ENCODE results near the gene PLCB3. TPM values are rescaled to one million over a fixed set of nuclear protein-coding genes. Genes with fewer than 3 reads are reported as not detected.

The PLCB3 gene
- total and polyA plus RNA-seq, 2 donors (not counting 1 experiment from before 2014, with no cell fraction given), result 17.2 to 37.2 TPM

- Histone ChIP-seq H3K27ac (ENCODE audit: insufficient read depth, low read length) (no peak overlapping the region), H3K36me3 (ENCODE audit: control insufficient read depth, insufficient read depth, low read length) (peaks cover 4% of the 10 kb centered on the region), H3K4me2 (ENCODE audit: extremely low read depth, insufficient read depth, low read length) (no peak overlapping the region), H3K4me1 (ENCODE audit: control insufficient read depth, extremely low read depth, insufficient read depth, low read length) (peaks cover 2% of the 10 kb centered on the region), H3K79me2 (ENCODE audit: control insufficient read depth, insufficient read depth, low read length) (peaks cover 2% of the 10 kb centered on the region), H2AFZ (ENCODE audit: low read length) (no peak overlapping the region), H3K27me3 (ENCODE audit: control insufficient read depth, insufficient read depth, low read length) (no peaks in the 10 kb centered on the region), H3K9ac (ENCODE audit: insufficient read depth, low read length) (no peak overlapping the region), H3K9me3 (ENCODE audit: control insufficient read depth, insufficient read depth, low read depth, low read length) (no peaks in the 10 kb centered on the region), H4K20me1 (ENCODE audit: control insufficient read depth, extremely low read depth, insufficient read depth, low read length) (no peaks in the 10 kb centered on the region), H3K4me3 (replicated peaks in 1 of 4; ENCODE audit: control extremely low read depth in 1 of 4, insufficient read depth in 1 of 4, low read depth in 3 of 4, low read length in 4 of 4) (no peak overlapping the region)
- DNase-seq (ENCODE audit: low read depth in 2 of 2), result peak in 1 of 2 donors; percentile 55
- no peak for TF ChIP-seq EZH2 (IDR thresholded peaks at IDR 0.05; ENCODE audit: low read length, missing control alignments)
- no peak for TF ChIP-seq CTCF (conservative IDR thresholded peaks at IDR 0.05 in 1 of 2, IDR thresholded peaks at IDR 0.05 in 1 of 2; ENCODE audit: low read depth in 1 of 2, low read length in 2 of 2)
Observed at GRCh38 chr11:64276653-64277431, 25.5 kb downstream of the PLCB3 start.

DNA sequence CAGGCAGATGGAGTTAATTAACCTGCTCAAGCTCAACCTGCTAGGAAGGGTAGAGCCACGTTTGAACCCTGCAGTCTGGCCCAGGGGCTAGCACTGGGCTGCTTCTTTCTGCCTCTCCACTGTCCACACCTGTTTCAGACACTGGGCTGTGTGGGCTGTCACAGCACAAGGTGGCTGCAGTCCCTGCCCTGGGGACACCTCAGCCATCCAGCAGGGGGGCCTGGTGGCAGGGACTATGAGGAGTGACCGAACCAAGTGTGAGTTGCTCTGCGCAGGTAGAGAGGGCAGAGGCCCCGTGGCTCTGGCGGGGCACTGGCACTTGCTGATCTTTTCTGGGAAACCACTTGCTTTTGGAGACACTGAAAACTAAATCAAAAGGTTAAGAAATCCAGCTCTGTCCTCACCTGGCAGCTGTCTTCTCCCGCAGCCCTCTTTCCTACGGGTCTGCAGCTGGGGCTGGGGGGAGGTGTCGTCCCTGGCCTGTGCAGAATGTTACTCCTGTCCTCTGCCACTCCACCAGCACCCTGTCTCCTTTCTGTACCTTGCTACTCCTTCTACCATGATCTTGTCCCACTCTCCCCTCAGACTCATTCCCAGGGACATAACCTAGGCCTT is 27.4 kb downstream of the PLCB3 start:
- no peaks in the 10 kb centered on the region for H4K20me1 ChIP-seq (ENCODE audit: control insufficient read depth, extremely low read depth, insufficient read depth, low read length)
- TF ChIP-seq EZH2 (IDR thresholded peaks at IDR 0.05; ENCODE audit: low read length, missing control alignments) (no peak), CTCF (conservative IDR thresholded peaks at IDR 0.05 in 1 of 2, IDR thresholded peaks at IDR 0.05 in 1 of 2; ENCODE audit: low read depth in 1 of 2, low read length in 2 of 2) (no peak)

GRCh38 chr11:64281957-64282770 is 30.8 kb downstream of the PLCB3 start:
- no peak overlapping the region for H3K9ac ChIP-seq (ENCODE audit: insufficient read depth, low read length)
- no peaks in the 10 kb centered on the region for H3K9me3 ChIP-seq (ENCODE audit: control insufficient read depth, insufficient read depth, low read depth, low read length)
- no peak for DNase-seq (ENCODE audit: low read depth in 2 of 2)
- peaks cover 7% of the 10 kb centered on the region for H3K4me1 ChIP-seq (ENCODE audit: control insufficient read depth, extremely low read depth, insufficient read depth, low read length)
- peaks cover 4% of the 10 kb centered on the region for H3K79me2 ChIP-seq (ENCODE audit: control insufficient read depth, insufficient read depth, low read length)
- no peaks in the 10 kb centered on the region for H3K27me3 ChIP-seq (ENCODE audit: control insufficient read depth, insufficient read depth, low read length)
- H3K27ac ChIP-seq (ENCODE audit: insufficient read depth, low read length), result no peak overlapping the region
- H4K20me1 ChIP-seq (ENCODE audit: control insufficient read depth, extremely low read depth, insufficient read depth, low read length), result no peaks in the 10 kb centered on the region
- TF ChIP-seq EZH2 (IDR thresholded peaks at IDR 0.05; ENCODE audit: low read length, missing control alignments), result no peak
- TF ChIP-seq CTCF (conservative IDR thresholded peaks at IDR 0.05 in 1 of 2, IDR thresholded peaks at IDR 0.05 in 1 of 2; ENCODE audit: low read depth in 1 of 2, low read length in 2 of 2), result no peak
- H2AFZ ChIP-seq (ENCODE audit: low read length), result no peak overlapping the region
- no peak overlapping the region for H3K4me3 ChIP-seq (replicated peaks in 1 of 4; ENCODE audit: control extremely low read depth in 1 of 4, insufficient read depth in 1 of 4, low read depth in 3 of 4, low read length in 4 of 4)
- H3K4me2 ChIP-seq (ENCODE audit: extremely low read depth, insufficient read depth, low read length), result no peak overlapping the region
- peaks cover 3% of the 10 kb centered on the region for H3K36me3 ChIP-seq (ENCODE audit: control insufficient read depth, insufficient read depth, low read length)

More for the DNA sequence above, 27.4 kb downstream of the PLCB3 start:
- H3K27ac ChIP-seq (ENCODE audit: insufficient read depth, low read length), result no peak overlapping the region
- no peak for DNase-seq (ENCODE audit: low read depth in 2 of 2)
- H2AFZ ChIP-seq (ENCODE audit: low read length), result no peak overlapping the region
- peaks cover 6% of the 10 kb centered on the region for H3K36me3 ChIP-seq (ENCODE audit: control insufficient read depth, insufficient read depth, low read length)
- H3K27me3 ChIP-seq (ENCODE audit: control insufficient read depth, insufficient read depth, low read length), result no peaks in the 10 kb centered on the region
- H3K4me1 ChIP-seq (ENCODE audit: control insufficient read depth, extremely low read depth, insufficient read depth, low read length), result no peaks in the 10 kb centered on the region
- H3K9ac ChIP-seq (ENCODE audit: insufficient read depth, low read length), result no peak overlapping the region
- H3K79me2 ChIP-seq (ENCODE audit: control insufficient read depth, insufficient read depth, low read length), result peaks cover 3% of the 10 kb centered on the region
- H3K4me3 ChIP-seq (replicated peaks in 1 of 4; ENCODE audit: control extremely low read depth in 1 of 4, insufficient read depth in 1 of 4, low read depth in 3 of 4, low read length in 4 of 4), result no peak overlapping the region
- no peaks in the 10 kb centered on the region for H3K9me3 ChIP-seq (ENCODE audit: control insufficient read depth, insufficient read depth, low read depth, low read length)
- H3K4me2 ChIP-seq (ENCODE audit: extremely low read depth, insufficient read depth, low read length), result no peak overlapping the region

Data from fibroblast of lung (primary cell).